IPS-18a (cell line): ENCODE measurements around the gene USP35.

Experiments used
- H3K27ac ChIP-seq: one replicate; pipeline ENCODE4 v1.5.1; 2013; ENCODE audit warnings: low read length
- H3K27me3 ChIP-seq: one replicate; pipeline ENCODE4 v1.6.1; 2013; ENCODE audit warnings: mild to moderate bottlenecking, low read length; ENCODE audit not compliant: control insufficient read depth, insufficient read depth
- H3K36me3 ChIP-seq: one replicate; pipeline ENCODE4 v1.6.1; 2013; ENCODE audit warnings: low read depth, low read length; ENCODE audit not compliant: control insufficient read depth
- H3K4me1 ChIP-seq: one replicate; pipeline ENCODE4 v1.6.1; 2013; ENCODE audit warnings: low read depth, low read length; ENCODE audit not compliant: control insufficient read depth
- H3K4me3 ChIP-seq: one replicate; pipeline ENCODE4 v1.5.1; 2013; ENCODE audit warnings: low read length
- H3K9ac ChIP-seq: one replicate; pipeline ENCODE4 v1.6.1; 2013; ENCODE audit warnings: mild to moderate bottlenecking, low read length, moderate library complexity
- H3K9me3 ChIP-seq: one replicate; pipeline ENCODE4 v1.6.1; 2013; ENCODE audit warnings: low read depth, low read length; ENCODE audit not compliant: control insufficient read depth

USP35 gene

DNA sequence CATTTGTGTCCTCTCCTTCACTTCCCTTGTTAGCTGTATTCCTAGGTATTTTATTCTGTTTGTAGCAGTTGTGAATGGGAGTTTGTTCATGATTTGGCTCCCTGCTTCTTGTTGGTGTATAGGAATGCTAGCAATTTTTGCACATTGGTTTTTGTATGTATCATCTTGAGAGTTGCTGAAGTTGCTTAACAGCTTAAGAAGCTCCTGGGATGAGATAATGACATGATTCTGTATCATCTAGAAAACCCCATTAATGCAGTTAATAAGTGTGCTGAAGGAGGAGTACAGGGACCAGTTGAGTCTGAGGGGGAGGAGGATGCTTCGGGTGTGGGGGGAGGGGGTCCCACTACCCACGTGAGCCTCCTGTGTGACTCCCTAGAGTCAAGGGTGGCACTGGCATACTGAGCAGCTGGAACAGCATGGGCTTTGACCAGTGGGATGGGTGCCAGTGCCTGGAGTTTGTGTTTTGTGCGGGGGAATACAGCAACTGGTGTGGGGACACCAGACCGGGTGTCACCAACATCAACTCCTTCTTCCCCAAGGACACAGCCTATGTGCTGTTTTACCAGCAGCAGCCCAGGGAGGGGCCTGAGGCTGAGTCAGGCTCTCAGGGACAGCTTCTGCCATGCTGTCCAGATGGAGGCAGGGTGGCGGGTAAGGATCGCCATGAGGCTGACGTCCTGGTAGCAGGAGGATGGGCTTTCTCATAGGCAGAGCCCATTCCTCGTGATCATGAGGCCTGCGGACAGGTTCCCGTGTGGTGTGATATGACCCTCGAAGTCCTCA, 24.1 kb downstream of the USP35 start:
- Histone ChIP-seq H3K4me1 (no peaks in the 10 kb centered on the region), H3K27ac (no peak overlapping the region), H3K27me3 (no peaks in the 10 kb centered on the region), H3K9me3 (no peaks in the 10 kb centered on the region), H3K4me3 (no peak overlapping the region), H3K9ac (no peak overlapping the region), H3K36me3 (no peaks in the 10 kb centered on the region)

DNA sequence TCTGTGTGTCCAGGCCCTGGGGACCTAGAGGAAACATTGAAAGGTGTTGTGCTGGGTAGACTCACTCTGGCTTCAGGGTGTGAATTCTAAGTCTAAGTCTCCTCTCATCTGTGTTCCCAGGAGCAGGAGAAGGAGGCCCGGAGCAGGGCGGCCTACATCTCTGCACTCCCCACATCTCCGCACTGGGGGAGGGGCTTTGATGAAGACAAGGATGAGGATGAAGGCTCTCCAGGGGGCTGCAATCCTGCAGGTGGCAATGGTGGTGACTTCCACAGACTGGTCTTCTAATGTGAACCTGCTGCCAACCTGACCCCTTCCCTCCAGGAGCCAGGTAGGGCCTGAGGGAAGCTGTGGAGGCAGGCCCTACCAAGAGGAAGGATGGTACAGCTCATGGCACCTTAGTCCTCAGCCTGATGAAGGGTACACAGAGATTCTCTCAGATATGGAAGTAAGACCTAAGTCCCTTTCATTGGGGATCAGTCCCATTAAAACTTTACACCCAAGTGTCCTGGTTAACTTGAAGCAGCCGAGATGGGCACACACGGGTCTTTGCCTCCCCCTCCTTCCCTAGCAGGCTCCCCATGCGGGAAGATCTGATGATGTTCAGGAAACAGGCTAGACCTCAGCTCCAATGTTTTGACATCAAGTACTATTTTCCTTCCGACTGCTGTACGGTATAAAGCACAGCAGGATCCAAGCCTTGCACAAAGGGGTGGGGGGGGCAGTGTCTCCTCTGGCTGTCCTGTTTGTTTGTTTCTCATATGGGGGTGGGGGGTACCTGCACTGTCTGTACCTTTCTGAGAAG, 25.0 kb downstream of the USP35 start:
- Histone ChIP-seq H3K9me3 (no peaks in the 10 kb centered on the region), H3K27ac (no peak overlapping the region), H3K36me3 (no peaks in the 10 kb centered on the region)

DNA sequence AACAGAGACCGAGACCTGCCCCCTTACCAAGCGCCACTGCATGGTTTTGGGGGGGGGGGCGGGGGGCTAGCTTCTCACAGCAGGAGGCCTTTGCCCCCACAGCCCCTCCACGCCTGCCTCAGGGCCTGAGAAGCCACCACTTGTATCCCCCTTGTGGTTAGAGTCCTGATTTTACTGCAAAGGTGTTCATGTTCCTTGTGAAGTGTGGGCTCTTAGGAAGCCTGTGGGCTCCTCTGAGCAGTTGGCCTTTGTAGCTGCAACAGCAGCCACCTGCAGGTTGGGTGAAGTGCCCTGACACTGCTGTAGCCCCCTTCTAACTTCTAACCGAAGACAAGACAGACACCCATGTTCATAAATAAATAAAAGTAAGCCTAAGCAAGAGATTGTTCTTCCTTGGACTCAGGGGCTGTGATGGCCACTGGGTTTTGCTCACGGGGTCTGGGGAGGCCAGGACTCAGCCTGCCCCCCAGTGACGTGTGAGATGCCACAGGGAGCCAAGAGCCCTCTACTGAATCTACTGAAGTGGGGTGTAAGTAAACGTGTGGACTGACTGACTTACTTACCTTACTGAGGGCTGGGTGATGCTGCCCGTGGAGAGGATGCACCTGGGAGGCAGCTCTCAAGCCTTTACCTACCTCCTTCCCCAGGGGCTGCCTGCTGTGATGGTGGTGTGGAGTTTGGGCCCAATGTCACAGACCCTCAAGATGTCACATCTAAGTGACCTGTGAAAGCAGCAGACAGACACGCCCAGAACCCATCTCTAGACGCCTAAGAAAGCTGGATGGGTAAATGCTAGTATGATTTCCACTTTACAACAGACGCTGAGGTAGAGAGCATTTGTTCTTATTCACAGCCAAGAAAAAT, 25.8 kb downstream of the USP35 start:
- Histone ChIP-seq H3K4me3 (no peak overlapping the region), H3K4me1 (no peaks in the 10 kb centered on the region), H3K36me3 (no peaks in the 10 kb centered on the region), H3K27me3 (no peaks in the 10 kb centered on the region), H3K9ac (no peak overlapping the region), H3K27ac (no peak overlapping the region), H3K9me3 (no peaks in the 10 kb centered on the region)

More for the DNA sequence above, 25.0 kb downstream of the USP35 start:
- H3K27me3 ChIP-seq, result no peaks in the 10 kb centered on the region
- H3K4me3 ChIP-seq, result no peak overlapping the region
- H3K9ac ChIP-seq, result no peak overlapping the region
- H3K4me1 ChIP-seq, result no peaks in the 10 kb centered on the region

DNA sequence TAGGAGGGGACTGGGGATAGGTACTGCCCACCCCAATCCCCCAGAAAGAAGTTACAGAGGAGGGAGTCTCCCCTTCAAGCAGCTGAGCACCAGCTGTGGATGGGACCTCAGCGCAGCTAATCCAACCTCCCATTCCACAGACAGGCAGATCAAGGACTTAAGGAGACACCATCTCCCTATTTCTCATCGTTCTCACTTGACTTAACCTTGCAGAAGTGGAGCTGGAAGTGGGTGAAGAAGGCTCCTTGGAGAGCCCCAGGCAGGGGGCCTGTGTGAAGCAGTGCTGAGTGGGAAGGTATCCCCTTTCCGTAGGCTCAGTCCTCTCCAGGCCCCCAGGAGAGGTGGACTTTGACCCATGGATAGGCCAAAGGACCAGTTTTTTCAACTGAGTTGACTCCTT, 27.3 kb downstream of the USP35 start:
- Histone ChIP-seq H3K9me3 (no peaks in the 10 kb centered on the region), H3K4me1 (no peaks in the 10 kb centered on the region), H3K9ac (no peak overlapping the region), H3K27ac (no peak overlapping the region), H3K4me3 (no peak overlapping the region), H3K36me3 (no peaks in the 10 kb centered on the region), H3K27me3 (no peaks in the 10 kb centered on the region)

DNA sequence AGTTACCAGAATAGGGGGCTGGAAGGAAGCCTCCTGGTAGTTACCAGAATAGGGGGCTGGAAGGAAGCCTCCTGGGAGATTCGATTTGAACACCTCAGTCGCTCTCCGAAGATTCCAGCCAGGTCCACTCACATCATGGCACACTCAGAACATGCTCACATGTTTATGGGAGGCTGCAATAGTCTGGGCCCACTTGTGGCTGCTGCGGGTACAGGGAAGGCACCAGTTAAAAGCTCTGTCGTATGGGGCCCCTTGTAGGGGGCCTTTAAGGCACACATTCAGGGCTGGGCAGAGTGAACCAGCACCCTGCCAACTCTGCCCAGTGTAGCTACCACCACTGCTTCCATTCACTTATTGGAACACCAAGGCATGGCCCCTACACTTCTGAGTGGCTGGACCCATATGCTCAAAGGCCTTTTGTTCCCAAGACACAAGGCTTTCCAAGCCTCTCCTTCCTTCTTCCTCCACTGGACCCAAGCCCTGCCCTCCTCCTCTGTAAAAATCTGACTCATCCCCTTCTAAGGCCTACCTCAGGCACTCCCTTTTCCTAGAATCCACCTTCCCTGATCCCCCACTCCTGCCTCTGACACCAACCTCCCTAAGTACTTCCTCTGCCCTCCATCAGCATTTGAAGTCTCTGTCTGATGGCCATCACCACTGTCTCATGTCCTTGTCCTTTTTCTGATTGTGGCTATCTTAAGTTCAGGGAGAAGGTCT, 28.0 kb downstream of the USP35 start:
- H3K27ac ChIP-seq, result no peak overlapping the region
- no peaks in the 10 kb centered on the region for H3K36me3 ChIP-seq
- no peaks in the 10 kb centered on the region for H3K4me1 ChIP-seq
- H3K9ac ChIP-seq, result no peak overlapping the region
- H3K27me3 ChIP-seq, result no peaks in the 10 kb centered on the region
- no peaks in the 10 kb centered on the region for H3K9me3 ChIP-seq
- H3K4me3 ChIP-seq, result no peak overlapping the region

DNA sequence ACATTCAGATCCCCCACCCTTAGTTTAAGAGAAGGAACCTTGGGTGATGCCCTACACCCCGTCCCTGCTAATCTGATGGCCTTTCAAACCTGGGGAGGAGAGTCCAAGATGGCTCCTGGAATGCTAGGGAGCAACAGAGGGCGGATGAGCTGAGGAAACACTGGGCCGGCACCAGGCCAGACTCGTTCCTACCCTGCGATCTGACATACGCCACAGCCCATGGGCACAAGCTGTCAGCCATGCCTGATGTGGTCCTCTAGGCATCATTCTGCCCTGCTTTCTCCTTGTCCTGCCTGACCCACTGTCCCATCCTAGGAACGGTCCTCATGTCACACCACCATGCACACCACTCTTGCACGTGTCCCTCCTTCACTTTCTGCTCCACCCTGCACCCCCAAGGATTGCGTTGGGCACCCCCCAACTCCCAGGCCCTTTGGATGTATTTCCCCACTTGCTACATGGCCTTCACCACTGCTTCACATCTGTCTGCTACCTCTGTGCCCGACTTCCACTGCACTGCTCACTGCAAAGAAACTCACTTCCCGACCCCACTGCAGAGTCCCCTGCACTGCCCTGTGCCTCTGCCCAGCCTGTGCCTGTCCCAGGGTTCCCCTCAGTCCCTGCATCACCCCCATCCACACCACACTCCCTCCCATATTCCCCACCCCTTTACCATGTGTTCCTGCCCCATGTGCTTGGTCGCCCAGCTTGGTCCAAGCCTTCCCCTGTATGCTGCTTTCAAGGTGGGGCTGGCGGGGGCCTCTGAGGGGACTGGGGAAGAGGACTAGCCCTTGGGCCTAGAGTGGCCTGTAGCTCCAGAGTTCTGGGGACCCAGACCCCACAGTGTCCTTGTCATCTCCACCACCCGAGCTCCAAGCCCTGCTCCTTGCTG, 29.2 kb downstream of the USP35 start:
- no peaks in the 10 kb centered on the region for H3K4me1 ChIP-seq
- no peaks in the 10 kb centered on the region for H3K27me3 ChIP-seq
- no peaks in the 10 kb centered on the region for H3K36me3 ChIP-seq
- no peak overlapping the region for H3K27ac ChIP-seq
- no peaks in the 10 kb centered on the region for H3K9me3 ChIP-seq
- no peak overlapping the region for H3K4me3 ChIP-seq
- no peak overlapping the region for H3K9ac ChIP-seq

DNA sequence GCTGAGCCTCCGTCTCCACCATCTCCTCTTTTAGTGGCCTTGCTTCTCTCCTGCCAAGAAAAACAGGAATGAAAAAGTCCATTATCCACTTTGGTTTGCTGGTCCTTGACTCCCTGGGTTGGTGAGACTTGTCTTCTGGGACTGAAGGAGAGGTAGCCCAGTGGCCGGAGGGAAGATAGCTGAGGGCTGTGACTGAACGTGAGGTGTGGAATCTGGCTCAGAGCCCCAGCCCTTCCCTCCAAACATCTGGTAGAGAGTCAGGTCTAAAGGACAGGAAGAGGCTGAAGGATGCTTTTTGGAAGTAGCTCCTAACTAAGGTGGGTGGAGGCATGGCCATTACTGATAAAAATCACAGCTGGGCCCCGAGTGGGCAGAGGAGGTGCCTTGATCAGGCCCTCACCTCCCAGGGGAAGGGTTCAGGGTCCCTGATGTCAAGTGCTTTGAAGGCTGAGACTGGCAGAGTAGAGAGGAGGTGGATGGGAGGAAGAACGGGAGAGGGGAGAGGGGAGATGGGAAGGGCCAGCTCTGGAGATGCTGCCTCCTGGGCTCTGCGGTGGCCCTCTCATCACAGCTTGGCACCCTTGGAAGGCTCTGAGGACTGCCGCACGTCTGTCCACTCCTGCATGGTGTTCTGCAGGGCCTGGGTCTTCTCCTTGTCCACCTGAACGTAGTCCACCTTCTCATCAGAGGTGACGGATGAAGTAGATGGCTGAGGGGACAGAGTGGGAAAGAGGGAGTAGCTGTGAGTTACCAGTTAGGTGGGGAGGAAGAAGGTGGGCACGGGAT, 30.2 kb downstream of the USP35 start:
- Histone ChIP-seq H3K27ac (no peak overlapping the region), H3K4me3 (no peak overlapping the region), H3K36me3 (no peaks in the 10 kb centered on the region), H3K9me3 (no peaks in the 10 kb centered on the region), H3K4me1 (no peaks in the 10 kb centered on the region), H3K27me3 (no peaks in the 10 kb centered on the region), H3K9ac (no peak overlapping the region)

DNA sequence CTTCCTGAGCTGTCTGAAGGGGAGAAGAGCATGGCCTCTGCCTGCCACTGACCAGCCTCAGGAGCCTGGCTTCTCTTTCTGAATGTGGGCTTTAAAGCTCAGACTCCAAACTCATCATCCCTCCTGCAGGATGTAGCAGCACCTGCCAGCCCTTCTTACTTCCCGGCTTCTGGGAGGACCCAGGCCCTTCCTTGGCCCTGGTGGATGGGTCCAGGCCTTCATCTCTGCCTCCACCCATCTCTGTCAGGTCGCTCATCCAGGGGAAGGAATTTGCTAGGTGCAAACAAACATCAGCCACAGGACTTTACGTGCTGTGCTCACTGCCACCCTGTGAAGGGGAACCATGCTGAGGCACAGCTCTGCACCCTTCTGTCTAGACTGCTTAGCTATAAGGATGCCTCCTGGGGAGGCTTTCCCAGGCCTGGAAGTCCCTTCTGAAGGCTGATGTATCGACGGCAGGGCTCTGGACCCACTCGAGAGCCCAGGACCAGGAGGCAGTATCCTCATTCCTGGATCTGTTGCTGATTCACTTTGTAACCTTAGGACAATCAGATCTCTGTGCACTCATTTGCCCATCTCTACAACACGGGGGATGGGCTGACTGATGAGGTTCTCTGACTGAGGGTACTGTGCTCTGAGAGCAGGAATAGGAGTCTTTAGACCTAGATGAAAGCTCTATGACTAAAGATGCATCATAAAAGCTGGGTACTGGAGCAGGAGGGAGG, 30.9 kb downstream of the USP35 start:
- no peak overlapping the region for H3K27ac ChIP-seq
- no peak overlapping the region for H3K4me3 ChIP-seq
- no peaks in the 10 kb centered on the region for H3K36me3 ChIP-seq
- H3K9ac ChIP-seq, result no peak overlapping the region
- no peaks in the 10 kb centered on the region for H3K27me3 ChIP-seq
- no peaks in the 10 kb centered on the region for H3K4me1 ChIP-seq
- H3K9me3 ChIP-seq, result no peaks in the 10 kb centered on the region

DNA sequence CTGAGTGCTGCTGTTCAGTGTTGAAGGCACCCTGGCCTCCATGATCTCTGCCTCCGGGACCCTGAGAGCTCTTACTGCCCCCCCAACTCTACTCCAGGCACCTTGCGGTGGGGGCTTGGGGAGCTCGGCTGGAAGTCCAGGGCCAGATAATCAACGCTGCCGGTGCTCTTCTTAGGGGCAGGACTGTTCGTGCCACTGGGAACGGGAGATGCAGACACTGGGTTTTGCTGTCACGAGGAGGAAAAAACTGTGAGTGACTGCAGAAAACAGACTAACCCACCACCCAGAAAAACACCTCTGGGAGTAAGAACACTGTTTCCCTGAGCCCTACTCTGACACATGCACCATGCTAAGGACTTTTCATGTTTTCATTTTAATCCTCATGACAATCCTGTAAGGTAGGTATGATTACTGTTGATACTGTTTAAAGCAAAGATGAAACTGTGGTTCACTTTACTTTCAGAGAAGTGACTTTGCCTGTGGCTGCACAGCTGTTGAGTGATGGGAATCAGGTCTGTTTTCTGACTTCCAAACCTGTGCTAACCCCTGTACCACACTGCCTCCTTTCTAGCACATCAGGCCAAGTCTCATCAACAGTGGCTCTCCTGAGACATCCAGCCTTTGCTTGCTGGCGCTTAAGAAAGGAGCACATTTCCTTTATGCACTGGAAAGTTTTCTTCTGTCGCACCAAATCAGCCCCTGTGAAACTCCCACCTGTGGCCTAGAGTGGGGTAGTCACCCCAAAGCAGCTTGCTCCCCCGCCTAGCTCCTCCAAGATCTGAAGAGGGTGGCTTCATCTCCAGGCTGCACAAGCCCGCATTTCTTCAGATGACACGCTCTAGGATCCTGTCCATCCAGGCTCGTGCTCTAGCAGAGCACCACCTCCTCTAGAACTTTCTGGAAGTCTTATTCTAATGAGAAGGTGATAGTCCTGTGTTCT, 31.8 kb downstream of the USP35 start:
- Histone ChIP-seq H3K9me3 (no peaks in the 10 kb centered on the region), H3K27ac (no peak overlapping the region), H3K4me3 (no peak overlapping the region), H3K36me3 (no peaks in the 10 kb centered on the region), H3K27me3 (no peaks in the 10 kb centered on the region), H3K9ac (no peak overlapping the region), H3K4me1 (no peaks in the 10 kb centered on the region)
